Heart right ventricle (tissue), 16 donors: ENCODE results near the gene REEP6. TPM values are rescaled to one million over a fixed set of nuclear protein-coding genes. Genes with fewer than 3 reads are reported as not detected.

Experiments
- ATAC-seq, 8 donors: fragments of 200-7000 bp; cut with Tn5 transposase; one replicate each; pipeline ENCODE4 v1.9.1; 2020; ENCODE audit warnings: mild to moderate bottlenecking in 8 of 8, moderate library complexity in 8 of 8, moderate number of reproducible peaks in 1 of 8
- DNase-seq, 2 donors: peaks; one replicate each; pipeline ENCODE4 v3.0.0-alpha.2; 2020
- H3K27ac ChIP-seq, 10 donors: fragments of 200-600 bp; sonication (generic) in 2 of 10; one replicate each; pipeline versions ENCODE4 v1.5.0 to v1.8.0; 2020 to 2022; ENCODE audit warnings: mild to moderate bottlenecking in 3 of 10
- H3K27me3 ChIP-seq, 7 donors: fragments of 200-600 bp; one replicate each; pipeline ENCODE4 v1.8.0; 2021 to 2022; ENCODE audit warnings: mild to moderate bottlenecking in 2 of 7
- H3K36me3 ChIP-seq, 9 donors: fragments of 200-600 bp; sonication (generic) in 1 of 9; one replicate each; pipeline versions ENCODE4 v1.5.0 to v1.8.0; 2020 to 2022; ENCODE audit warnings: mild to moderate bottlenecking in 2 of 9
- H3K4me1 ChIP-seq, 9 donors: fragments of 200-600 bp; sonication (generic) in 1 of 9; one replicate each; pipeline versions ENCODE4 v1.5.0 to v1.8.0; 2020 to 2022; ENCODE audit warnings: mild to moderate bottlenecking in 4 of 9
- H3K4me3 ChIP-seq, 10 donors: fragments of 200-600 bp; sonication (generic) in 2 of 10; one replicate each; pipeline versions ENCODE4 v1.5.0 to v1.8.0; 2020 to 2022; ENCODE audit warnings: mild to moderate bottlenecking in 7 of 10, moderate library complexity in 2 of 10
- H3K9me3 ChIP-seq, 11 donors: fragments of 200-600 bp in 10 of 11; sonication (generic) in 2 of 11; one replicate each; pipeline versions ENCODE4 v1.5.0 to v1.8.0; 2013 to 2022; ENCODE audit warnings: mild to moderate bottlenecking in 2 of 11, control low read depth in 1 of 11, moderate library complexity in 1 of 11
- CTCF ChIP-seq, 9 donors: fragments of 200-600 bp; sonication (generic) in 2 of 9; IDR thresholded peaks; one replicate each; pipeline versions ENCODE4 v1.5.0 to v1.8.0; 2021 to 2022; ENCODE audit warnings: antibody characterized with exemption in 9 of 9, mild to moderate bottlenecking in 5 of 9, moderate library complexity in 1 of 9
- WGBS, 2 donors: extraction: QIAGEN DNeasy Blood & Tissue Kit; methylation state at CpG; one replicate each; pipeline ENCODE4 v1.1.7; 2013; ENCODE audit warnings: inconsistent platforms in 1 of 2; 5-methylcytosine and 5-hydroxymethylcytosine counted together
- intact Hi-C, 10 donors: fragments of 100-400 bp; cut with DNase I; formaldehyde crosslinking; loops; one replicate each; pipeline versions ENCODE4 v1.11.1 to v1.14.2; 2022
- long read RNA-seq, 3 donors: library from polyadenylated mRNA; unstranded; transcript quantifications; one replicate each; pipeline ENCODE4 v2.0.0, GENCODE V29; 2020 to 2021
- polyA plus RNA-seq, 2 donors: library from polyadenylated mRNA; stranded (reverse); fragments of 200-250 nt; gene quantifications; one replicate each; pipeline ENCODE4 v1.2.3, GENCODE V29; 2013
- total RNA-seq, 10 donors: library from RNA; stranded (reverse); fragmentation: NEBNext Ultra II Directional in 3 of 10; extraction: Animal tissue kit (Norgen Biotek cat#: 25700) in 3 of 10; gene quantifications; one replicate each; pipeline versions ENCODE4 v1.2.1 to v1.2.4, GENCODE V29; 2021 to 2023
- donor health status: Arrhythmogenic right ventricular cardiomyopathy.
- donor health status: ischemic (EF 13 %, LVEDD 7.1; RV severe dilation, severe dysfunction).
- donor health status: healthy with polysubstance abuse.
- donor health status: DM: no; HTN: yes; CAD: no.
- donor health status: DM: no; HTN: no; CAD: no.
- donor health status: ischemic (EF 25% LVEDD 6.9; RV normal size, moderate dysfunction).
- donor health status: ischemic (EF 25% LVEDD 5.7; RV mildly dilated, moderate dysfunction).
- donor health status: healthy.
- donor health status: DM: yes; HTN: yes; CAD: no.
- donor health status: Ischemic cardiomyopathy.
- donor health status: ischemic (EF 35%, LVEDD 5.7; RV mildly dilated, moderate dysfunction).
- donor health status: nonischemic (EF 11% LVEDD 7.7; RV severe dilation, severe dysfunction).
- donor health status: DM: yes; HTN: yes; CAD: no.
- donor health status: PGD.
- donor health status: ischemic (EF 29% LVEDD 5.4; RV normal size, mild dysfunction).
- donor health status: nonischemic (EF 23%, LVEDD 6.1; RV moderate dilation, normal function).

Gene REEP6
- total RNA-seq = 1 to 10 TPM; 1.8 to 4.6 (median 3.3) TPM
- polyA plus RNA-seq = 1 to 10 TPM; 4.8 to 5.0 TPM
- long read RNA-seq, donor 1, partial matches to known transcripts = 0 of 2 reads
- long read RNA-seq, donor 1, other reads (novel, unspliced or antisense) = 1 of 2 reads
- long read RNA-seq, donor 2, partial matches to known transcripts = 1 of 4 reads
- long read RNA-seq, donor 2, other reads (novel, unspliced or antisense) = 0 of 4 reads
- long read RNA-seq, donor 3, partial matches to known transcripts = 0 of 3 reads
- long read RNA-seq, donor 3, other reads (novel, unspliced or antisense) = 0 of 3 reads

GRCh38 chr19:1491114-1491848, at the start of gene REEP6:
Gene REEP6, plus strand, starts transcription at chr19:1491181. Its CDS starts 89 bp downstream, at chr19:1491270.
- H3K36me3 ChIP-seq = no peaks in the 10 kb centered on the region
- H3K4me1 ChIP-seq = peaks cover 3 to 30% (median 14%) of the 10 kb centered on the region in 9 donors
- no peak for ATAC-seq
- no peak for DNase-seq
- H3K27me3 ChIP-seq = peaks cover 0 to 21% (median 6%) of the 10 kb centered on the region in 7 donors
- WGBS, 2 donors = 4 to 5% methylated on average over 70 to 73 of the region's 73 CpGs
- intact Hi-C loops = loop anchor here in 1 of 10 donors (2.0 kb wide), 1 partner anchor 16 kb away; no protein-coding TSS in a partner anchor
- TF ChIP-seq CTCF (IDR thresholded peaks at IDR 0.05) = no peak
- H3K4me3 ChIP-seq = peak within 1 kb of the TSS; percentile 13 to 78 (median 62)
- no peaks in the 10 kb centered on the region for H3K9me3 ChIP-seq
- H3K27ac ChIP-seq = peak within 1 kb of the TSS in 9 of 10 donors; percentile 47 to 75 (median 70)

- Histone ChIP-seq H3K4me1 (peaks cover 22 to 52% (median 45%) of the 10 kb centered on the region in 9 donors), H3K27me3 (peaks cover 15 to 21% (median 17%) of the 10 kb centered on the region in 7 donors), H3K27ac (no peak overlapping the region), H3K4me3 (no peak overlapping the region), H3K9me3 (no peaks in the 10 kb centered on the region), H3K36me3 (peaks cover 0 to 43% (median 27%) of the 10 kb centered on the region in 9 donors)
- WGBS, 2 donors = 87 to 89% methylated on average over 25 of the region's 25 CpGs
- DNase-seq (no peak), ATAC-seq (no peak)
- intact Hi-C loops = loop anchor here in 2 of 10 donors (10.0 kb wide), 1 partner anchor 73 kb away; the partner anchor contains the start of gene ADAMTSL5 (in 2 of the 2)
- TF ChIP-seq CTCF (IDR thresholded peaks at IDR 0.05) = no peak
Observed at GRCh38 chr19:1441677-1442438, 49.1 kb upstream of the REEP6 start.

- WGBS, 2 donors = 3 to 4% methylated on average over 65 to 70 of the region's 70 CpGs
- Histone ChIP-seq H3K27me3 (peaks cover 28 to 56% (median 50%) of the 10 kb centered on the region in 7 donors), H3K4me1 (peaks cover 11 to 34% (median 29%) of the 10 kb centered on the region in 9 donors), H3K9me3 (no peaks in the 10 kb centered on the region), H3K4me3 (peak overlapping the region in 9 of 10 donors; percentile 18 to 57 (median 47)), H3K36me3 (peaks cover 0 to 32% (median 19%) of the 10 kb centered on the region in 9 donors), H3K27ac (peak overlapping the region in 1 of 10 donors; percentile 54)
- intact Hi-C loops = loop anchor here in 2 of 10 donors (10.0 kb wide), 1 partner anchor 69 kb away; the partner anchor contains the start of gene ADAMTSL5 (in 2 of the 2)
- peak; percentile 87 to 92 (median 88) for ATAC-seq
- peak; percentile 46 to 75 for DNase-seq
- TF ChIP-seq CTCF (IDR thresholded peaks at IDR 0.05) = peak; percentile 86 to 98 (median 93)
Observed at GRCh38 chr19:1445185-1445931, 45.6 kb upstream of the REEP6 start.
